Testis (tissue), 2 donors: Measurements from ENCODE around the gene ALPL.

Experiments used
- POLR2A ChIP-seq: fragments of 450-650 bp; IDR thresholded peaks from one replicate; pipeline ENCODE4 v1.6.1; 2017; ENCODE audit warnings: antibody characterized with exemption, mild to moderate bottlenecking, moderate library complexity
- TF ChIP-seq, protein P1 (sequence below), 3 experiments: fragments of 450-650 bp in 2 of 3; fragments of 200-600 bp in 1 of 3; sonication (generic) in 1 of 3; IDR thresholded peaks; one replicate each; pipeline ENCODE4 v1.5.1; 2016 to 2019; ENCODE audit warnings: antibody characterized with exemption in 3 of 3, mild to moderate bottlenecking in 2 of 3, moderate library complexity in 1 of 3

DNA sequence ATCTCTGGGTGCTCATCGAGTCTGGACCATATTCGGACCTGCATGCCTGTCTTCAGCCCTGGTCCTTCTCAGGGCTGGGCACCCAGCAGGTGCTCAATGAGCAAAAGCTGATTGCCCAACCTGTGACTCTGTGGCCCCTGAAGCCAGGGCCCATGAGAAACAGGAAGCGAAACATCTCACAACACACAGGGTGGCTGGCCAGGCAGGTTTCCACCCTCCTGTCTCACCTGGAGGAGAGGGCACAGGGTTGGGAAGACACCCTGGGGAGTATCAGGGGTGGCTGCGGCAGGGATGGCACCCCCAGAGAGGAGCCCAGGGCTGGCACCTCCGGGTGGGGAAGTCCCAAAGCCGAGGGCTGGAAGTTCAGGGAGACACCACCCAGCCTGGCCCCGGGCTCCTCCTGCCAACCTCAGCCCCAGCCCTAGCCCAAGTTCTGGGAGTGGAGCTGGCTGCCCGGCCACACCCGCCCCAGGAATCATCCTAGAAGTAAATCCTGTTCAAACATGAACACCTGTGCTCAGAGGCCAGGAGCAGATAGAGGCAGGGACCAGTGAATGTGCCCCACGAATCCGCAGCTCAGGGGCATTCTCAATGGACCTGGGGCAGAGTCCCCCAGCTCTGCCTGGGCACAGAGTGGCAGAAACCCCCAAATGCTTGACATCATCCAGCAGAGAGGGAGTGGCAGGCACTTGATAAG, 105.3 kb downstream of the ALPL start:
- TF ChIP-seq POLR2A, result no peak
- TF ChIP-seq, protein P1, sequence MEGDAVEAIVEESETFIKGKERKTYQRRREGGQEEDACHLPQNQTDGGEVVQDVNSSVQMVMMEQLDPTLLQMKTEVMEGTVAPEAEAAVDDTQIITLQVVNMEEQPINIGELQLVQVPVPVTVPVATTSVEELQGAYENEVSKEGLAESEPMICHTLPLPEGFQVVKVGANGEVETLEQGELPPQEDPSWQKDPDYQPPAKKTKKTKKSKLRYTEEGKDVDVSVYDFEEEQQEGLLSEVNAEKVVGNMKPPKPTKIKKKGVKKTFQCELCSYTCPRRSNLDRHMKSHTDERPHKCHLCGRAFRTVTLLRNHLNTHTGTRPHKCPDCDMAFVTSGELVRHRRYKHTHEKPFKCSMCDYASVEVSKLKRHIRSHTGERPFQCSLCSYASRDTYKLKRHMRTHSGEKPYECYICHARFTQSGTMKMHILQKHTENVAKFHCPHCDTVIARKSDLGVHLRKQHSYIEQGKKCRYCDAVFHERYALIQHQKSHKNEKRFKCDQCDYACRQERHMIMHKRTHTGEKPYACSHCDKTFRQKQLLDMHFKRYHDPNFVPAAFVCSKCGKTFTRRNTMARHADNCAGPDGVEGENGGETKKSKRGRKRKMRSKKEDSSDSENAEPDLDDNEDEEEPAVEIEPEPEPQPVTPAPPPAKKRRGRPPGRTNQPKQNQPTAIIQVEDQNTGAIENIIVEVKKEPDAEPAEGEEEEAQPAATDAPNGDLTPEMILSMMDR (IDR thresholded peaks at IDR 0.05), result no peak
